GM12875 (cell line): ENCODE data around the gene KRT27.

Source experiments
- H3K4me3 ChIP-seq: one replicate; pipeline ENCODE4 v1.5.1; 2011; ENCODE audit warnings: low read depth, low read length, control low read depth
- TF ChIP-seq, protein P1 (sequence below): IDR thresholded peaks from 2 replicates; pipeline ENCODE4 v1.5.1; 2011; ENCODE audit warnings: low read depth, mild to moderate bottlenecking, control low read depth, inconsistent platforms, low read length, moderate library complexity, borderline replicate concordance; ENCODE audit not compliant: insufficient read depth

KRT27 gene

DNA sequence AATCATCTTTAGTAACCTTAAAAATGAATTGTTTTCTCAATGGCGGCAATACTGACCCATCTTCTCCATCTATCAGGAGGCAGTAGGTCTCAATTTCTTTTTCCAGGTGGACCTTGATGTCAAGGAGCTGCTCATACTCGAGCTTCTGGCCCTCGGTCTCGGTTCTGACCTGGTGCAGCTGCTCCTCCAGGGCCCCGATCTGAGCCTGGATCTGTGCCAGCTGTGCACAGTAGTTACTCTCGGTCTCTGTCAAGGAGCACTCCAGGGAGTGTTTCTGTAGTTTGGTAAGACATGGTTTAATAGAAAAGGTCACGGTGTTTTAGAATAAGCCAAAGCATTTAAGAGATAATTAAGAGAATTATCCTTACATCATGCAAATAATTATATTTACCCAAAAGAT lies 4.9 kb downstream of the KRT27 start:
- no peak overlapping the region for H3K4me3 ChIP-seq
- TF ChIP-seq, protein P1, sequence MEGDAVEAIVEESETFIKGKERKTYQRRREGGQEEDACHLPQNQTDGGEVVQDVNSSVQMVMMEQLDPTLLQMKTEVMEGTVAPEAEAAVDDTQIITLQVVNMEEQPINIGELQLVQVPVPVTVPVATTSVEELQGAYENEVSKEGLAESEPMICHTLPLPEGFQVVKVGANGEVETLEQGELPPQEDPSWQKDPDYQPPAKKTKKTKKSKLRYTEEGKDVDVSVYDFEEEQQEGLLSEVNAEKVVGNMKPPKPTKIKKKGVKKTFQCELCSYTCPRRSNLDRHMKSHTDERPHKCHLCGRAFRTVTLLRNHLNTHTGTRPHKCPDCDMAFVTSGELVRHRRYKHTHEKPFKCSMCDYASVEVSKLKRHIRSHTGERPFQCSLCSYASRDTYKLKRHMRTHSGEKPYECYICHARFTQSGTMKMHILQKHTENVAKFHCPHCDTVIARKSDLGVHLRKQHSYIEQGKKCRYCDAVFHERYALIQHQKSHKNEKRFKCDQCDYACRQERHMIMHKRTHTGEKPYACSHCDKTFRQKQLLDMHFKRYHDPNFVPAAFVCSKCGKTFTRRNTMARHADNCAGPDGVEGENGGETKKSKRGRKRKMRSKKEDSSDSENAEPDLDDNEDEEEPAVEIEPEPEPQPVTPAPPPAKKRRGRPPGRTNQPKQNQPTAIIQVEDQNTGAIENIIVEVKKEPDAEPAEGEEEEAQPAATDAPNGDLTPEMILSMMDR: no peak

DNA sequence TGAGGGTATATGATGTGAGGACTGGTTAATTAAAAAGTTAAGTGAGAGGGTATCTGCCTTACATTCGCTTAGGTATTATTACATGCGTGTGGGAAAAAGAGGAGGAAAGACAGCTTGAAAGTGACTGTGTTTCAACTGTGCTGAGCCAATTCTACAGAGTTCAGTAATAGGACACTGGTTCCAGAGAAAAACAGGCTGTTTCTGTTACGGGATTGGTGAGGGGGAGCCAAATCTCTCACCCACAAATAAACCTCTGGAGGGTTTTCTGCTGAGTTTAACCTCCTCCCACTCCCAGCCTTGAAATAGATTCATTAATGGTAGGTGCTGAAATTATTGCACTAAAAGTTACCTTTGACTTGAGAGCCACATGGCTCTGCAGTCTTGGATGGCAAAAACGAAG lies 6.4 kb downstream of the KRT27 start:
- TF ChIP-seq, protein P1: no peak
- no peak overlapping the region for H3K4me3 ChIP-seq

DNA sequence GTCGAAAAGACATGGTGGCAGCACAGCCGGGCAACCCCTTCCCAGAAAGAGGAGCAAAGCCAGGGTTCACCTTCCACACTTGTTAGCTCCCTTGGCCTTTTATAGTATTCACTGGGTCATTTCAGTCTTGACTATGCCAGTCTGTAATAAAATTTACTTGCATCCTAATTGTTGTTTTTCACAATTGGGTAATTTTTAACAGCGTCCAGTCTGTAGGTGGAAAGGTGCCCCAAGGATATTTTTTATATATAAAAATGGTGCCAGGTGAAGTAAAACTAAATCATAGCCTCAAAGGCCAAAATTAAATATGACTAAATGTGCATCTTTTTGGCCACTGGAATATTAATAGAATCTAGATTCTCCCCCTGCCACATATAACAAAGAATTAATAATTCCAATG lies 10.2 kb downstream of the KRT27 start, which contains the start of gene KRT26:
Gene KRT26 (minus strand): TSS at position 101 of the 400 bp plus-strand sequence. CDS start 88 bp downstream, at position 13.
- H3K4me3 ChIP-seq: no peak within 1 kb of the TSS
- TF ChIP-seq, protein P1: no peak

DNA sequence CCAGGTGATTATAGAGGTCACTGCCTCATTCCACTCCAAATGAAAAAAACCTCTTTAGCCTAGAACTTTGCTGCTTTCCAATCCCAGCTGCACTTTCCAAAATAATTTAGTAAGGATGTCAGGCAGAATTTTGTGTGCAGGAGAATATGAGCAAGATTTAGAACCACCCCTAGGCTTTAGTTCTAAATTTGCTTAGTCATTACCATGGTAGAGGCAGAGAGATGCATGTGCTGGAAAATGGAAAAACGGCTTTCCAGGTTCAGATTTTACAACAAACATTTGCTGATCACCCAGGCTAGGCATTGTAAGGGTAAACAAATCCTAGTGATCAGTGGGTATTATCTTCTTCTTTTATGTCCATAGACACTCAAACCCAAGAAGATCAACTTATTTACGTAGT lies 16.7 kb downstream of the KRT27 start:
- TF ChIP-seq, protein P1: no peak
- no peak overlapping the region for H3K4me3 ChIP-seq

DNA sequence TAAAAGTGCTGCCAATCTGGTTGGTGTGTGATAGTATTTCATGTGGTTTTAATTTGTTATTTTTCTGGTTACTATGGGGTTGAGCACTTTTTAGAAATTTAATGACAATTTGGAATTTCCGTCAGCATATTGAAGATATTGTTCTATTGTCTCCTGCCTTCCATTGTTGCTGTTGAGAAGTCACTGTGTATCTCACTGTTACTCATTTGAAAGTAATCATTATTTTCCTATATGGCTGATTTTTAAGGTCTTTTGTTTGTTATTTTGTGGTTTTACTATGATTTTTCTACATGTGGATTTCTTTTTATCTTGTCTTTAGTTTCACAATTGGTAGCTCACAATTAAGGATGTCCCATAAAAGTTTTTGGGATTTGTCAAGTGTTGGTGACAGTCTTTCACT lies 18.6 kb downstream of the KRT27 start:
- TF ChIP-seq, protein P1: no peak
- H3K4me3 ChIP-seq: no peak overlapping the region

DNA sequence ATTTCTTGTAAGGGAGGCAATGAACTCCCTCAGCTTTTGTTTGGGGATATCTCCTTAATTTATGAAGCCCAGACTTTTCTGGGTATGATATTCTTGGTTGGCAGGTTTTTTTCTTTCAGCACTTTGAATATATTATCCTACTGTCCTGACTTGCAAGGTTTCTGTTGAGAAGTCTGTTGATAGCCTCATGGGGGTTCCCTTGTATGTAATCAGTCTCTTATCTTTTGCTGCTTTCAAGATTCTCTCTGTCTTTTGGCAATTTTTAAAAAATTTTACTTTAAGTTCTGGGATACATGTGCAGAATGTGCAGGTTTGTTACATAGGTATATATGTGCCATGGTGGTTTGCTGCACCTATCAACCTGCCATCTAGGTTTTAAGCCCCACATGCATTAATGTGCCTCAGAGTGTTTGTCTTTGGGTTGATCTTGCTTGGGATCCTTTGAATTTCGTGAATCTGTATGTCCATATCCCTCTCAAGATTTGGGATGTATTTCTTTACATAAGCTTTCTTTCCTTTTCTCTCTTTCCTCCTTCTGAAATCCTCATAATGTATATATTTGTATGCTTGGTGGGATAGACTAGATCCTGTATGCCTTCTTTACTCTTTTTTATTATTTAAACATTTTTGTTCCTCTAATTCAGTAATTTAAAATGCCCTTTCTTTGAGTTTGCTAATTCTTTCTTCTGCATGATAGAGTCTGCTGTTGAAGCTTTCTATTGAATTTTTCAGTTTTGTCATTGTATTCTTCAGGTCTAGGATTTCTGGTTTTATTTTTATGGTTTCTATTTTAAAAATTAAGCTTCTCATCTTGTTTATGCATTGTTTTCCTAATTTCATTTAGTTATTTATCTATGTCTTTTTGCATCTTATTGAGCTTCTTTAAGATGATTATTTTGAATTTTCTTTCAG lies 22.0 kb downstream of the KRT27 start:
- no peak overlapping the region for H3K4me3 ChIP-seq
- TF ChIP-seq, protein P1: no peak

DNA sequence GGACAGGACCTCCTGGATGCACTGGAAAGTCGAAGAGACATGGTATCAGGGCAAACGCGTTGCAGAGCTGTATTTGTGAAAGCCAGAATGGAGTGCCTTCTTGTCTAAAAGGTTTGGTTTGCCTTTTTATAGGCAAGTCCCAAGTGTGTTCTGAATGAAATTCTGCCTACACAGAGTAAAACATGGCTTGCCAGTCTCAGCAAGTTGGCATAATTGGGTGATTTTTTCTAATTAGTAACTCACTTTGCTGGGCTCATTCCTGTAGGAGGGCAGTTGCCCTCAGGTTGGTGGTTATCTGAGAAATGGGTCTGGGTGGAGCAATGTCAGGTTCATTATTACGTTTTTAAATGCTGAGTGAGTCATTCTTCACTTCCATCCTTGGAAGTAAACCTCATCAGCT lies 27.1 kb downstream of the KRT27 start, which contains the start of gene KRT25:
Gene KRT25 (minus strand): TSS at position 101 of the 400 bp plus-strand sequence. CDS start 60 bp downstream, at position 41.
- TF ChIP-seq, protein P1: no peak
- H3K4me3 ChIP-seq: no peak within 1 kb of the TSS
